Neuron (in vitro differentiated cells): Measurements from ENCODE around the gene TEF.
A peak's percentile ranks its signal among the peaks of the same experiment; 100 is the strongest.

Experiments used
- H2AFZ ChIP-seq: one replicate; pipeline ENCODE4 v1.6.1; 2013; ENCODE audit warnings: low read depth, mild to moderate bottlenecking, inconsistent platforms, low read length, moderate library complexity
- H3K27me3 ChIP-seq: one replicate; pipeline ENCODE4 v1.6.1; 2013; ENCODE audit warnings: low read length; ENCODE audit not compliant: insufficient read depth
- H3K36me3 ChIP-seq: one replicate; pipeline ENCODE4 v1.6.1; 2013; ENCODE audit warnings: low read length; ENCODE audit not compliant: insufficient read depth
- H3K4me1 ChIP-seq: one replicate; pipeline ENCODE4 v1.6.1; 2013; ENCODE audit warnings: low read length; ENCODE audit not compliant: insufficient read depth
- H3K4me3 ChIP-seq: 2 replicates; pipeline ENCODE4 v1.5.1; 2013; ENCODE audit warnings: mild to moderate bottlenecking, low read length, moderate library complexity
- H3K9me3 ChIP-seq: one replicate; pipeline ENCODE4 v1.6.1; 2013; ENCODE audit warnings: low read length

TEF gene

GRCh38 chr22:41369837-41370236 is 11.9 kb upstream of the TEF start:
- Histone ChIP-seq H3K4me3 (no peak overlapping the region), H3K9me3 (no peaks in the 10 kb centered on the region), H3K36me3 (no peaks in the 10 kb centered on the region), H3K27me3 (peaks cover 2% of the 10 kb centered on the region), H2AFZ (no peak overlapping the region), H3K4me1 (peaks cover 9% of the 10 kb centered on the region)

GRCh38 chr22:41377846-41378245 is 3.9 kb upstream of the TEF start:
- H3K36me3 ChIP-seq, result no peaks in the 10 kb centered on the region
- H3K9me3 ChIP-seq, result no peaks in the 10 kb centered on the region
- no peak overlapping the region for H3K4me3 ChIP-seq
- H3K4me1 ChIP-seq, result peaks cover 15% of the 10 kb centered on the region
- no peak overlapping the region for H2AFZ ChIP-seq
- H3K27me3 ChIP-seq, result no peaks in the 10 kb centered on the region

GRCh38 chr22:41380993-41381328 is 781 bp upstream of the TEF start:
- H3K9me3 ChIP-seq, result no peaks in the 10 kb centered on the region
- H3K27me3 ChIP-seq, result no peaks in the 10 kb centered on the region
- H3K4me3 ChIP-seq, result peak overlapping the region; percentile 59
- peaks cover 29% of the 10 kb centered on the region for H3K4me1 ChIP-seq
- H2AFZ ChIP-seq, result peak overlapping the region; percentile 84
- H3K36me3 ChIP-seq, result no peaks in the 10 kb centered on the region

GRCh38 chr22:41382098-41382578 is 396 bp downstream of the TEF start:
- no peaks in the 10 kb centered on the region for H3K27me3 ChIP-seq
- H3K36me3 ChIP-seq, result peaks cover 3% of the 10 kb centered on the region
- H3K9me3 ChIP-seq, result no peaks in the 10 kb centered on the region
- peak overlapping the region; percentile 84 for H2AFZ ChIP-seq
- H3K4me3 ChIP-seq, result peak overlapping the region; percentile 59
- H3K4me1 ChIP-seq, result peaks cover 29% of the 10 kb centered on the region

GRCh38 chr22:41382610-41383009 is 868 bp downstream of the TEF start:
- peaks cover 29% of the 10 kb centered on the region for H3K4me1 ChIP-seq
- no peaks in the 10 kb centered on the region for H3K9me3 ChIP-seq

GRCh38 chr22:41383085-41383484 is 1.3 kb downstream of the TEF start:
- Histone ChIP-seq H3K4me1 (peaks cover 29% of the 10 kb centered on the region), H3K36me3 (peaks cover 10% of the 10 kb centered on the region), H2AFZ (no peak overlapping the region), H3K4me3 (peak overlapping the region; percentile 59), H3K27me3 (no peaks in the 10 kb centered on the region), H3K9me3 (no peaks in the 10 kb centered on the region)

More at GRCh38 chr22:41382610-41383009, 868 bp downstream of the TEF start:
- Histone ChIP-seq H3K36me3 (peaks cover 8% of the 10 kb centered on the region), H2AFZ (no peak overlapping the region), H3K4me3 (peak overlapping the region; percentile 59), H3K27me3 (no peaks in the 10 kb centered on the region)

- Histone ChIP-seq H3K4me3 (no peak overlapping the region), H2AFZ (no peak overlapping the region), H3K9me3 (no peaks in the 10 kb centered on the region), H3K36me3 (peaks cover 18% of the 10 kb centered on the region), H3K4me1 (peaks cover 29% of the 10 kb centered on the region), H3K27me3 (no peaks in the 10 kb centered on the region)
Measured at GRCh38 chr22:41384128-41384527, 2.4 kb downstream of the TEF start.

GRCh38 chr22:41387341-41387740 is 5.6 kb downstream of the TEF start:
- peaks cover 22% of the 10 kb centered on the region for H3K4me1 ChIP-seq

GRCh38 chr22:41394012-41394356 is 12.2 kb downstream of the TEF start:
- H3K4me1 ChIP-seq, result no peaks in the 10 kb centered on the region
- no peaks in the 10 kb centered on the region for H3K9me3 ChIP-seq
- no peak overlapping the region for H2AFZ ChIP-seq
- no peak overlapping the region for H3K4me3 ChIP-seq
- H3K36me3 ChIP-seq, result peaks cover 42% of the 10 kb centered on the region
- no peaks in the 10 kb centered on the region for H3K27me3 ChIP-seq

More at GRCh38 chr22:41387341-41387740, 5.6 kb downstream of the TEF start:
- peaks cover 30% of the 10 kb centered on the region for H3K36me3 ChIP-seq
- no peak overlapping the region for H2AFZ ChIP-seq
- H3K27me3 ChIP-seq, result no peaks in the 10 kb centered on the region
- H3K9me3 ChIP-seq, result no peaks in the 10 kb centered on the region
- no peak overlapping the region for H3K4me3 ChIP-seq

- Histone ChIP-seq H3K9me3 (no peaks in the 10 kb centered on the region), H3K27me3 (no peaks in the 10 kb centered on the region), H3K4me1 (no peaks in the 10 kb centered on the region), H2AFZ (no peak overlapping the region), H3K4me3 (no peak overlapping the region), H3K36me3 (peaks cover 36% of the 10 kb centered on the region)
Measured at GRCh38 chr22:41395531-41396240, 13.9 kb downstream of the TEF start.

- H3K9me3 ChIP-seq, result no peaks in the 10 kb centered on the region
- no peak overlapping the region for H3K4me3 ChIP-seq
- no peaks in the 10 kb centered on the region for H3K4me1 ChIP-seq
- H2AFZ ChIP-seq, result no peak overlapping the region
- H3K36me3 ChIP-seq, result peaks cover 32% of the 10 kb centered on the region
- no peaks in the 10 kb centered on the region for H3K27me3 ChIP-seq
Measured at GRCh38 chr22:41397143-41397811, 15.5 kb downstream of the TEF start.

GRCh38 chr22:41398921-41399320 is 17.2 kb downstream of the TEF start:
- H3K4me1 ChIP-seq, result no peaks in the 10 kb centered on the region
- H2AFZ ChIP-seq, result no peak overlapping the region
- no peak overlapping the region for H3K4me3 ChIP-seq
- peaks cover 32% of the 10 kb centered on the region for H3K36me3 ChIP-seq
- no peaks in the 10 kb centered on the region for H3K9me3 ChIP-seq
- no peaks in the 10 kb centered on the region for H3K27me3 ChIP-seq

GRCh38 chr22:41401781-41402648 is 20.3 kb downstream of the TEF start:
- H3K4me3 ChIP-seq, result no peak overlapping the region
- H3K36me3 ChIP-seq, result peaks cover 6% of the 10 kb centered on the region
- H3K27me3 ChIP-seq, result no peaks in the 10 kb centered on the region
- no peaks in the 10 kb centered on the region for H3K4me1 ChIP-seq
- H3K9me3 ChIP-seq, result no peaks in the 10 kb centered on the region
- H2AFZ ChIP-seq, result no peak overlapping the region
